Measurements from ENCODE around the gene CRB3.

DNA sequence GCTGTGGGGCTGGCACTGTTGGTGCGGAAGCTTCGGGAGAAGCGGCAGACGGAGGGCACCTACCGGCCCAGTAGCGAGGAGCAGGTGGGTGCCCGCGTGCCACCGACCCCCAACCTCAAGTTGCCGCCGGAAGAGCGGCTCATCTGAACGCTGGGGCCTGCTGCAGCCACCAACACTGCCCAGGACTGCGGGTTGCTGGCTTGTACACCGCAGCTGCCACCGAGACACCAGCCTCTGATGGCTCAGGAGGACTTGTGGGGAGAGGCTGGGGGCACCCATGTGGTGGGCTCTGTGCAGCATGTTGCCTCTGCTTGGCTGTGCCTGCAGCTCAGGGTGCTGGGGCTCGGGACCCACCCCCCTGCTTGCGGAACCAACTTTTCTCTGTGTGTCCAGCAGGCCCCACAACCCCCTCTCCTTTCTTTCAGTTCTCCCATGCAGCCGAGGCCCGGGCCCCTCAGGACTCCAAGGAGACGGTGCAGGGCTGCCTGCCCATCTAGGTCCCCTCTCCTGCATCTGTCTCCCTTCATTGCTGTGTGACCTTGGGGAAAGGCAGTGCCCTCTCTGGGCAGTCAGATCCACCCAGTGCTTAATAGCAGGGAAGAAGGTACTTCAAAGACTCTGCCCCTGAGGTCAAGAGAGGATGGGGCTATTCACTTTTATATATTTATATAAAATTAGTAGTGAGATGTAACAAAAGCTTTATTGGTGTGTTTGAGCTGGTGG is 2.6 kb downstream of the CRB3 start:
- TF ChIP-seq, protein P1, sequence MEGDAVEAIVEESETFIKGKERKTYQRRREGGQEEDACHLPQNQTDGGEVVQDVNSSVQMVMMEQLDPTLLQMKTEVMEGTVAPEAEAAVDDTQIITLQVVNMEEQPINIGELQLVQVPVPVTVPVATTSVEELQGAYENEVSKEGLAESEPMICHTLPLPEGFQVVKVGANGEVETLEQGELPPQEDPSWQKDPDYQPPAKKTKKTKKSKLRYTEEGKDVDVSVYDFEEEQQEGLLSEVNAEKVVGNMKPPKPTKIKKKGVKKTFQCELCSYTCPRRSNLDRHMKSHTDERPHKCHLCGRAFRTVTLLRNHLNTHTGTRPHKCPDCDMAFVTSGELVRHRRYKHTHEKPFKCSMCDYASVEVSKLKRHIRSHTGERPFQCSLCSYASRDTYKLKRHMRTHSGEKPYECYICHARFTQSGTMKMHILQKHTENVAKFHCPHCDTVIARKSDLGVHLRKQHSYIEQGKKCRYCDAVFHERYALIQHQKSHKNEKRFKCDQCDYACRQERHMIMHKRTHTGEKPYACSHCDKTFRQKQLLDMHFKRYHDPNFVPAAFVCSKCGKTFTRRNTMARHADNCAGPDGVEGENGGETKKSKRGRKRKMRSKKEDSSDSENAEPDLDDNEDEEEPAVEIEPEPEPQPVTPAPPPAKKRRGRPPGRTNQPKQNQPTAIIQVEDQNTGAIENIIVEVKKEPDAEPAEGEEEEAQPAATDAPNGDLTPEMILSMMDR (IDR thresholded peaks at IDR 0.05; ENCODE audit: extremely low read depth in 1 of 2, insufficient read depth in 1 of 2, low read depth in 1 of 2, low read length in 2 of 2), result no peak
- TF ChIP-seq EZH2 (IDR thresholded peaks at IDR 0.05; ENCODE audit: borderline replicate concordance, low read depth, low read length, severe bottlenecking) (no peak), POLR2A (IDR thresholded peaks at IDR 0.05; ENCODE audit: low read depth, low read length) (no peak), JUN (IDR thresholded peaks at IDR 0.05; ENCODE audit: borderline replicate concordance, insufficient read depth, insufficient read length, low read depth) (no peak), POLR2AphosphoS5 (IDR thresholded peaks at IDR 0.05; ENCODE audit: insufficient read depth, low read depth, low read length) (no peak), GATA2 (IDR thresholded peaks at IDR 0.05; ENCODE audit: insufficient read depth, insufficient read length, low read depth, low read length) (no peak), MYC (IDR thresholded peaks at IDR 0.05; ENCODE audit: low read depth, low read length) (no peak)
- TF ChIP-seq, protein P2, sequence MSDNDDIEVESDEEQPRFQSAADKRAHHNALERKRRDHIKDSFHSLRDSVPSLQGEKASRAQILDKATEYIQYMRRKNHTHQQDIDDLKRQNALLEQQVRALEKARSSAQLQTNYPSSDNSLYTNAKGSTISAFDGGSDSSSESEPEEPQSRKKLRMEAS (IDR thresholded peaks at IDR 0.05; ENCODE audit: insufficient read depth, insufficient read length), result no peak

Measured in endothelial cell of umbilical vein (primary cell).